Mesodermal cell (in vitro differentiated cells): ENCODE results near the gene ZNF99. TPM values are rescaled to one million over a fixed set of nuclear protein-coding genes. Genes with fewer than 3 reads are reported as not detected.
"Not testable (repeated sequence)": the region's sequence is repeated elsewhere in the genome, so short reads cannot be mapped to it uniquely, and the experiment has no call there.

ENCODE experiments used
- H3K27ac ChIP-seq: 2 replicates; pipeline ENCODE4 v1.7.0; 2013; ENCODE audit warnings: mild to moderate bottlenecking, low read depth, low read length, moderate library complexity; ENCODE audit not compliant: severe bottlenecking
- H3K36me3 ChIP-seq: 2 replicates; pipeline ENCODE4 v1.7.1; 2013; ENCODE audit warnings: mild to moderate bottlenecking, low read length, moderate library complexity; ENCODE audit not compliant: control insufficient read depth, insufficient read depth
- H3K4me1 ChIP-seq: one replicate; pipeline ENCODE4 v1.7.1; 2013; ENCODE audit warnings: mild to moderate bottlenecking, low read length; ENCODE audit not compliant: insufficient read depth, control insufficient read depth, poor library complexity, severe bottlenecking
- H3K4me3 ChIP-seq: 2 replicates; pipeline ENCODE4 v1.7.0; 2013; ENCODE audit warnings: low read length, control low read depth, mild to moderate bottlenecking; ENCODE audit not compliant: insufficient read depth, poor library complexity, severe bottlenecking; ENCODE audit errors: extremely low read depth
- H3K9me3 ChIP-seq: 2 replicates; pipeline ENCODE4 v1.7.1; 2013; ENCODE audit warnings: mild to moderate bottlenecking, low read length, moderate library complexity; ENCODE audit not compliant: control insufficient read depth
- WGBS, 2 experiments: methylation state at CpG; one replicate each; pipeline ENCODE4 v1.1.5; 2013; ENCODE audit warnings: missing lambda C conversion rate in 2 of 2; ENCODE audit not compliant: insufficient coverage in 2 of 2; 5-methylcytosine and 5-hydroxymethylcytosine counted together
- polyA plus RNA-seq, 2 experiments: library from polyadenylated mRNA; stranded (reverse); fragments of 50-300 nt; gene quantifications; one replicate each; pipeline ENCODE4 v1.2.3, GENCODE V29; 2013

The ZNF99 gene
- not detected for polyA plus RNA-seq (2013, experiment 1 of 2)
- polyA plus RNA-seq (2013, experiment 2 of 2), result not detected

DNA sequence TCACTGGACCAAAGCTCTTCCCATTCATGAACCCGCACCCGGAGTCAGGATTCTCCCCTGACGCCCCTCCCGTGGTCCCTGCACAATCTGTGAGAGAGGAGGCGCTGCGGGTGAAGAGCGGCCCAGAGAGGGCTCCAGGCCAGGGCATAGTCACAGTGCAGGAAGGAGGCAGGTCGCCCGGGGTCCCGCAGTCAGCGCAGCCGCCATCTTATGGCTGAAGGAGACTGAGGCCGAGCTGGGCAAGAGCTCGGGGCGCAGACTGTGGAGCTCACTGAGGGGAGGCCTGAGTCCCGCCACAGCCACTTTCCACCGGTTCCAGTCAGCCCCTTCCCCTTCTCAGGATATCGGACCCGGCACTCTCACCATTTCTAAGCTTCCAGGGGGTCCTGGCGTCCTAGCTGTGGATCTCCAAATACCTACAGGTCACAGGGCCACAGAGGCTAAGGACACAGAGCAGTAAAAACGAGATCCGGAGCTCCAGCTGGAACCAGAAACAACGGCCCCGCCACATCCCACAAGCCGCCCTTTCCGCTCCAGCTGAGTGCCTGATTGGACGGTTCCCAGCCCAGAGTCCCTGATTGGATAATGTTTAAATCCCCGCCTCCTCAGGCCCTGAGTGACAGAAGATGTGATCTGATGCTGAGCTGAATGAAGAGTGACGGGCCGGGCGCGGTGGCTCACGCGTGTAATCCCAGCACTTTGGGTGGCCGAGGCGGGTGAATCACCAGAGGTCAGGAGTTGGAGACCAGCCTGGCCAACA is at the start of gene ZNF99:
Gene ZNF99 (minus strand): TSS at position 501 of the 760 bp plus-strand sequence. CDS start 135 bp downstream, at position 366.
- WGBS, 2 experiments, result 86% methylated on average over 34 of the region's 36 CpGs
- Histone ChIP-seq H3K36me3 (no peaks in the 10 kb centered on the region), H3K4me1 (no peaks in the 10 kb centered on the region), H3K4me3 (no peak within 1 kb of the TSS), H3K9me3 (peaks cover 51% of the 10 kb centered on the region), H3K27ac (no peak within 1 kb of the TSS)

DNA sequence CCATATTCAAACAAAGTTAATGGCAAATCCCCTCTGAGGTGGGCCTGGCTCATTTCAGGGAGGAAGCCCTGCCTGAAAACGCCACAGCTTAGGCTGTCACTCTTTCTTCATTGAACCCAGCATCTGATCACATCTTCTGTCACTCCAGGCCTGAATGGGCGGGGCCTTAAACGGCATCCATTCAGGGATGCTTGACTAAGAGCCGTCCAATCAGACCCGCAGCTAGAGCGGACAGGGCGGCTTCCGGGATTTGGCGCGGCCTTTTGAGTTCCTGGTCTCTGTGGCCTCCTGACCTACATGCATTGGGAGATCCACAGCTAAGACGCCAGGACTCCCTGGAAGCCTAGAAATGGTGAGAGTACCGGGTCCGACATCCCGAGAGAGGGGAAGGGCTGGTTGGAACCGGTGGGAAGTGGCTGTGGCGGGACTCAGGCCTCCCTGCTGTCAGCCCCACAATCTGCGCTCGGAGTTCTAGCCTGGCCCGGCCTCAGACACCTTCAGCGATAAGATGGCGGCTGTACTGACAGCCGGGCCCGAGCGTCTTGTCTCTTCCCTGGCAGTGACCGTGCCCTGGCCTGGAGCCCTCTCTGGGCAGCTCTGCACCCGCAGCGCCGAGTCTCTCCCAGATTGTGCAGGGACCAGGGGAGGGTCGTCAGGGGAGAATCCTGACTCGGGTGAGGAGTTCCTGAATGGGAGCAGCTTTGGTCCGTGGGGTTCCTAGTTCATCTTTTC is 48.2 kb upstream of the ZNF99 start, which contains the start of gene ZNF723:
Gene ZNF723 (plus strand): TSS at position 261 of the 732 bp plus-strand sequence. CDS start 89 bp downstream, at position 350.
- no peak within 1 kb of the TSS for H3K4me3 ChIP-seq
- H3K27ac ChIP-seq, result no peak within 1 kb of the TSS
- H3K36me3 ChIP-seq, result no peaks in the 10 kb centered on the region
- 76 to 83% methylated on average over 22 to 25 of the region's 31 CpGs for WGBS, 2 experiments
- H3K9me3 ChIP-seq, result peaks cover 50% of the 10 kb centered on the region
- H3K4me1 ChIP-seq, result no peaks in the 10 kb centered on the region

DNA sequence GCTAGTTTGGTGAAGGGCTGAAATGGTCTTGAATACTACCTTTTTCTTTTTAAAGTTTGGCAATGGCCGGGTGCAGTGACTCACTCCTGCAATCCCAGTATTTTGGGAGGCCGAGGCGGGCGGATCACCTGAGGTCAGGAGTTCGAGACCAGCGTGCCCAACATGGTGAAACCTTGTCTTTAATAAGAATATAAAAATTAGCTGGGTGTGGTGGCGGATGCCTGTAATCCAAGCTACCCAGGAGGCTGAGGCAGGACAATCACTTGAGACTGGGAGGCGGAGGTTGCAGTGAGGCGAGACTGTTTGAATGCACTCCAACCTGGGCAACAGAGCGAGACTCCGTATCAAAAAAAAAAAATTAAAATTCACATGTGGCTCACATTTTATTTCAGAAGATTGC is 47.3 kb upstream of the ZNF99 start:
- Histone ChIP-seq H3K4me3 (no peak overlapping the region), H3K27ac (no peak overlapping the region), H3K36me3 (no peaks in the 10 kb centered on the region), H3K4me1 (no peaks in the 10 kb centered on the region), H3K9me3 (peaks cover 49% of the 10 kb centered on the region)
- WGBS, 2 experiments, result 71 to 81% methylated on average over 7 to 8 of the region's 11 CpGs

DNA sequence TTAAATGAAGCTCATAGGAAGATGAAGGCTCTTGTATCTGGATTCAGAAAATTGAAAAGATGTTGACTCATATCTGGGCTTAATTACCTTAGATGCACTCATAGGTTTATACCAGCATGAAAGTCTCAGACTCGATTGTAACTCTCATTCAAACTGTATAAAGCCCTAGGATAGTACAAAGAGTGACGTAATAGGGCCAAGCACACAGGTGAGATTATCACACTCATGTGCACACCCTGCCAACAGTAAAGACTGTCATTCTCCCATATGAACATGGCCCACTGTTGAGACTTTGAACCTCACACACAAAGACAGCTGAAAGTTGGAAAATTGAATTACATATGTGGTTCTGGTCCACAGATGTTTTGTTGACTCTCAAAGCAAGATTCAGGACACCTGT is 30.2 kb upstream of the ZNF99 start:
- no peak overlapping the region for H3K27ac ChIP-seq
- WGBS, 2 experiments, result 71% methylated on average over 1 of the region's 2 CpGs; no CpG with 5 or more reads in 1 of the 2 experiments

DNA sequence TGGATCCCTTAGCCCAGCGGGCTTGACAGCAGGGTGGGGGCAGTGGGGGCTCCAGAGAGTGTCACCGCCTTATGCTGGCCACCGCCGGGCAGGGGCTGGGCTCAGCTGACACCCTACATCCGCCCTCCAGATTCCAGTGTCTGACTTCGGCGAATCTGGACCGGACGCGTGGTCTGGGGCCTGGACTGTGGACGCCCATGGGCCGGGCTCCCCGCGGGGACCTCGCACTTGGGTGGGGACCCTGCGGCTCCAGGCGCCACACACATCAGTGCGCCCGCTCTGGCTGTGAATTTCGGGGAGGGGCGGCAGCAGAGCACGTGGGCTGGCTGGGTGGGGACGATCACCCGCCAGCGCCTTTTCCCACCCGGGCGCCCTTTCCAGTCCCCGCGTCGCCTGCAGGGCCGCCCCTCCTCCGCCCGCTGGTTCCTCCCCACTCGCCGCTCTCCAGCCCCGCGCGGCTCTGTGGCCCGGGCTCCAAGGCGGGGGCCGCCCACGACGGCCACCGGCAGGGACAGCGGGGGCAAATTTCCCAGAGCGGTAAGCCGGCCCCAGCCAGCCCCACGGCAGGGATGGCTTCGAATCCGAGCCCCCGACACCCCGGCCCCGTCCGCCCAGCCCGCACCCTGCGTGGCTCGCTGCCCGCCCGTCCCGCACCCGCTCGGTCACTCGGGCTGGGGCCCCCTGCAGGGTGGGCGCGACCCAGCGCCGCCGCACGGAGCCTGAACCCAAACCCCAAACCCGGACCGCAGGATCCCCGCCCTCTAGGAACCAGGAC is 23.3 kb upstream of the ZNF99 start:
- Histone ChIP-seq H3K9me3 (peaks cover 66% of the 10 kb centered on the region), H3K27ac (no peak overlapping the region), H3K4me1 (no peaks in the 10 kb centered on the region), H3K36me3 (no peaks in the 10 kb centered on the region), H3K4me3 (no peak overlapping the region)
- 92% methylated on average over 51 to 66 of the region's 72 CpGs for WGBS, 2 experiments

More for the DNA sequence above, 30.2 kb upstream of the ZNF99 start:
- Histone ChIP-seq H3K9me3 (peaks cover 73% of the 10 kb centered on the region), H3K4me1 (no peaks in the 10 kb centered on the region), H3K4me3 (no peak overlapping the region), H3K36me3 (no peaks in the 10 kb centered on the region)

DNA sequence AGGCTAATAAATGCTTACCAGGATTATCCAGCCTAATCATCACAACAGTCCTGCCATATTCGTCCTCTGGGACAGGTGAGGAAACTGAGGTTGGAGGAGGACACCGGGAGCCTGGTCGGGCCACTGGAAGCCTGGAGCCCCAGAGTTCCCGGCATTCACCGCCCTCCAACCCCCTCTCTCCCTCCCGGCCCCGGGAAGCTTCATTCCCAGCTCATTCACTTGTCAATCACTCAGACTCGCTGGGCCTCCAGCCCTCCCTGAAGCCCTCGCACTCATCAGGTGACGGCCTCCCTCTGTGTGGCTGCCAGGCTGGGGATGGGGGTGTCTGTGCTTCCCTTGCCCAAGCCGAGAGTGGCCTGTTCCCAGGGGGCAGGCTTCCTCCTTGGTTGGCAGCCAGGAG is 22.5 kb upstream of the ZNF99 start:
- Histone ChIP-seq H3K4me3 (no peak overlapping the region), H3K36me3 (no peaks in the 10 kb centered on the region), H3K4me1 (no peaks in the 10 kb centered on the region), H3K9me3 (peaks cover 66% of the 10 kb centered on the region), H3K27ac (no peak overlapping the region)
- WGBS, 2 experiments, result 77 to 88% methylated on average over 6 to 9 of the region's 11 CpGs

DNA sequence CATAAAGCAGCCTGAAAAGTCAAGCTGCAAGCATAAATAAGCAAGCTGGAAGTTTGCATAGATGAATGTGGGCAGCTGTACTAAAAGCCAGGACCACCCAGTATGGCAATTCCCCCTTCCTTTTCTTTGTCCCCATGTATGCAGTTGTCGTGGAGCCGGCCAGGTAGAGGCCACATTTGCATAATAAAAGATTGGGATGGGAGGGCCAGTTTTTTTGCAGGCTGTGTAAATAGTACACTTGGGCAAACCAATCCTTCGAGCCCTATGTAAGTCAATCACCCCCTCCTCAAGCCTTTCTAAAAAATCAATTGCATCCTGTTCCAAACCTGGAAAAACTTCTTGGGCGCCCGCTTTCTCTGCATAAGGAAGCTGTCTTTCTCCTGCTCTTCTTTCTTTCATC is 13.1 kb upstream of the ZNF99 start:
- WGBS, 2 experiments, result 75 to 89% methylated on average over 2 to 3 of the region's 5 CpGs
- H3K4me3 ChIP-seq, result no peak overlapping the region
- no peak overlapping the region for H3K27ac ChIP-seq
- no peaks in the 10 kb centered on the region for H3K36me3 ChIP-seq
- H3K4me1 ChIP-seq, result no peaks in the 10 kb centered on the region
- H3K9me3 ChIP-seq, result peaks cover 50% of the 10 kb centered on the region

DNA sequence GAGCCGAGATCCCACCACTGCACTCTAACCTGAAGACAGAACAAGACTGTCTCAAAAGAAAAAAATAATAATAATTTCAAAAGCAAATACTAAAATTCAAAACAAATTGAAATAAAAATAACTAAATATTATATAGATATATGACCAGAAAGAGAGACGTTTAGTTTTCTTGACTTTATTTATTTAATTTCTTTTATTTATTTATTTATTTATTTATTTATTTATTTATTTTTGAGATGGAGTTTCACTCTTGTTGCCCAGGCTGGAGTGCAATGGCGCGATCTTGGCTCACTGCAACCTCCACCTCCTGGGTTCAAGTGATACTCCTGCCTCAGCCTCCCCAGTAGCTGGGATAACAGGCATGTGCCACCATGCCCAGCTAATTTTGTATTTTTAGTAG is 8.9 kb upstream of the ZNF99 start:
- WGBS, 2 experiments, result 80% methylated on average over 2 of the region's 4 CpGs; no CpG with 5 or more reads in 1 of the 2 experiments
- H3K36me3 ChIP-seq, H3K4me3 ChIP-seq, H3K27ac ChIP-seq, H3K4me1 ChIP-seq: not testable (repeated sequence)
- H3K9me3 ChIP-seq, result peaks cover 36% of the 10 kb centered on the region

DNA sequence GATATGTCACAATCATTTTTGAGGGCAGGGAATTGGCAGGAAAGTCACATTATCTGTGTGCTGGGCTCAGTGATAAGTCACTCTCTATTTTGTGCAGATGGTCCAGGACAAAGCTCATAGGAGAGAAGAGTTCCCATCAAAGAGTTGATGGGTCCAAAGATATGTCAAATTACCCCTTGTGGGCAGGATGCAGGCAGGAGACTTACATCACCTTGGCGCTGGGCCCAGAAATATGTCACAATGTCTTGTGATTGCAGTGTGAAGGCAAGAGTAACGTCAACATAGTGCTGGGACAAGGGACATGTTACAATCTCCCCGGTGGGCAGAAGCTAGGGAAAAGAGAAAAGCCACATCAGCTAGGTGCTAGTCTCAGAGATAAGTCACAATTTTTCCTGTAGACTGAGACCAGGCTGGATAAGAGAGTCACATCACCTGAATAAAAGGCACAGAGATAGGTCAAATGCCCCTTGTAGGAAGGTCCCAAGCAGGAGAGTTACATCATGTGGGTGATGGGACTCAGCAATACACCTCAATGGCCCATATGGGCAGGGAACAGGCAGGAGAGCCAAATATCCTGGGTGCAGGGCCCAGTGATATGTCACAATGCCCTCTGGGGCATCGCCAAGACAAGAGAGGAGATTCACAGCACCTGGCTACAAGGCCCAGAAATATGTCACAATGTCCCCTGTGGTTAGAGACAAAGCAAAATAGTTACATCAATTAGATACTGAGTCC is 47.9 kb downstream of the ZNF99 start:
- H3K9me3 ChIP-seq, result peaks cover 67% of the 10 kb centered on the region

DNA sequence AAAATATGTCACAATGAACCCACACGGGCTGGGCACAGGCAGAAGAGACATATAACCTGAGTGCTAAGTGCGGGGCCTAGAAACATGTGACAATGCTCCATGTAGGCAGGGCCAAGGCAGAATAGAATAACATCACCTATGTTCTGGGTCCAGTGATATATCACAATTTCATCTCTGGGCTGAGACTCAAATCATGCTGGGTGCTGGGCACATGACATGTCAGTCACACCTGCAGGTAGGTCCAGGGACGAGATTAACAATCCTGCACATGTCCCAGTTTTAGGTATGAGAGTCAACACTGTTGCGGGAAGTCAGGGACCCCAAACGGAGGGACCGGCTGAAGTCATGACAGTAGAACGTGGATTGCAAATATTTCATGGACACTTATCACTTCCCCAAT is 50.3 kb downstream of the ZNF99 start:
- WGBS, 2 experiments, result 44 to 61% methylated on average over 5 to 7 of the region's 7 CpGs
- H3K36me3 ChIP-seq, result no peaks in the 10 kb centered on the region
- H3K9me3 ChIP-seq, result peaks cover 70% of the 10 kb centered on the region
- H3K4me3 ChIP-seq, result no peak overlapping the region
- H3K27ac ChIP-seq, result no peak overlapping the region
- H3K4me1 ChIP-seq, result no peaks in the 10 kb centered on the region

More for the DNA sequence above, 47.9 kb downstream of the ZNF99 start:
- no peak overlapping the region for H3K4me3 ChIP-seq
- no peaks in the 10 kb centered on the region for H3K36me3 ChIP-seq
- no peak overlapping the region for H3K27ac ChIP-seq
- no peaks in the 10 kb centered on the region for H3K4me1 ChIP-seq
- WGBS, 2 experiments, result 60 to 67% methylated on average over 4 of the region's 4 CpGs
